ENCODE data around the gene ATG9B.

Gene ATG9B

DNA sequence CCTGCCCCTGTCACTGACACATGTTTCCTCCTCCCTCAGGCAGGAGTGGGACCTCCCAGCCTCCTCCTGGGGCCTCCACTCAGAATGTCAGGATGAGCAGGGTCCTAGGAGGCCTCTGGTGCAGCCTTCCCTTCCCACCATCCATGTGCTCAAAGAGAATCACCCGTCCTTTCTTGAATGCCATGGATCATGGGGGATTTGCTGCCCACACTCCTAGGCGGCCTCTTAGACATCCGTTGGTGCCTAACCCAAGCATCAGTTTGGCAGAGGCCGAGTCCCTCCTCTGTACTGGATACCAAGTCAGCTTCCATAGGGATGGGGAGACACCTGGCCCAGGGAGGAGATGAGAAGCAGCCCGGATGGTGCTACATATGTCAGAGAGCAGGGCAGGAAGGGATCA, 26.5 kb downstream of the ATG9B start:
- no peak for DNase-seq

DNA sequence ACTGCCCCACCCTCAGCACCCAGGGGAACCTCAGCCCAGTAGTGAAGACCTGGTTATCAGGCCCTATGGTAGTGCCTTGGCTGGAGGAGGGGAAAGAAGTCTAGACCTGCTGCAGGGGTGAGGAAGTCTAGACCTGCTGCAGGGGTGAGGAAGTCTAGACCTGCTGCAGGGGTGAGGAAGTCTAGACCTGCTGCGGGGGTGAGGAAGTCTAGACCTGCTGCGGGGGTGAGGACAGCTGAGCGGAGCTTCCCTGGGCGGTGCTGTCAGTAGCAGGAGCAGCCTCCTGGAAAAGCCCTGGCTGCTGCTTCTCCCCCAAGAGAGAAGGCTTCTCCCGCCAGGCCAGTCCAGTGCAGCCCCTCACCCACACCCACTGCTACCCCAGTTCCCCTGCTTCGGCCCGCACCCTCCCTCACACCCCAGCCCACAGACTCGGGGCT, 27.2 kb downstream of the ATG9B start:
- DNase-seq: no peak

DNA sequence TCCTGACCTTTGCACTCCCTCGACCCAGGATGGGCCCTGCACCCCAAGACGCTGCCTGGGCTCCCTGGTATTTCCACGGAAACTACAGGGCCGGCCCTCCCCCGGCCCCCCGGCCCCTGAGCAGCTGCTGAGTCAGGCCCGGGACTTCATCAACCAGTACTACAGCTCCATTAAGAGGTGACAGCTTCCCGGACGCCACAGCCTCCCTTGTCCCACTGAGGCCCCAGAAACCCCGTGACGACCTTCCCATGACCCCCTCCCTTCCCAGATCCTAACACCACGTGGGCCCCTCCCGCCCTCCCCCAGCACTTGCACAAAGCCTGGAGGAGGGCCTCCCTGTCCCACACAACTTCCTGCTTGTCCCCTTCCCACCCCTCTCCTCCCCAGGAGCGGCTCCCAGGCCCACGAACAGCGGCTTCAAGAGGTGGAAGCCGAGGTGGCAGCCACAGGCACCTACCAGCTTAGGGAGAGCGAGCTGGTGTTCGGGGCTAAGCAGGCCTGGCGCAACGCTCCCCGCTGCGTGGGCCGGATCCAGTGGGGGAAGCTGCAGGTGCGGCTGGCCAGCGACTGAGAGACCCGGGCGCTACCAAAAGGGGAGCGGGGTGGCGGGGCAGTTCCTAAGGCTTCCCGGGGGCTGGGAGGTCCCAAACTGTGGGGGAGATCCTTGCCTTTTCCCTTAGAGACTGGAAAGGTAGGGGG, 27.8 kb downstream of the ATG9B start:
- DNase-seq: no peak

DNA sequence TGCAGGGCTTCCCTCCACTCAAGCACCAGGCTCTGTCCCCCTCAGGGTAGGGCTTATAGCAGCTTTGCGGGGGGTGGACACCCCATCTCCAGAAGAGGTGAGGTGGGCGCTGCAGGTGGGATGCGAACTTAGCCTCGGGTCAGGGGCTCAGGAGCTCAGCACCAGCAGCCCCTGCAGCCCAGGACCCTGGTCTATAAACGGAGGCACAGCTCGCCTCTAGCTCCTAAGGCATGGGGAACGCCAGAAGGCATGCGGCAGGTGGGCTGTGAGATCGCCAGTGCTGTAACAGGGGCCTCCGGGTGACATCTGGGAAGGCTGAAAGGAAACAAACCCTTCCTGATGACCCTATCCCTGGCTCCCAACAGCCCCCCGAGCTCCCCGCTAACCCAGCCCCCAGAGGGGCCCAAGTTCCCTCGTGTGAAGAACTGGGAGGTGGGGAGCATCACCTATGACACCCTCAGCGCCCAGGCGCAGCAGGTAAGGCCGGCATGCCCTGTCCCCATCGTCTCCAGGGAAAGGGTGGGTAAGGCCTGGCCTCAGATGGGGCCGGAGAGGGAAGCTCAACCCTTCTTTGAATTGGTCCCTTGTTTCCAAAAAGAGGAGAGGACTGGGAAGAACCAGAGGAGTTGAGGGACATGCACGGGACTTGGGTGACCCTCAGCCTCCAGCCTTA, 29.3 kb downstream of the ATG9B start:
- DNase-seq: no peak

DNA sequence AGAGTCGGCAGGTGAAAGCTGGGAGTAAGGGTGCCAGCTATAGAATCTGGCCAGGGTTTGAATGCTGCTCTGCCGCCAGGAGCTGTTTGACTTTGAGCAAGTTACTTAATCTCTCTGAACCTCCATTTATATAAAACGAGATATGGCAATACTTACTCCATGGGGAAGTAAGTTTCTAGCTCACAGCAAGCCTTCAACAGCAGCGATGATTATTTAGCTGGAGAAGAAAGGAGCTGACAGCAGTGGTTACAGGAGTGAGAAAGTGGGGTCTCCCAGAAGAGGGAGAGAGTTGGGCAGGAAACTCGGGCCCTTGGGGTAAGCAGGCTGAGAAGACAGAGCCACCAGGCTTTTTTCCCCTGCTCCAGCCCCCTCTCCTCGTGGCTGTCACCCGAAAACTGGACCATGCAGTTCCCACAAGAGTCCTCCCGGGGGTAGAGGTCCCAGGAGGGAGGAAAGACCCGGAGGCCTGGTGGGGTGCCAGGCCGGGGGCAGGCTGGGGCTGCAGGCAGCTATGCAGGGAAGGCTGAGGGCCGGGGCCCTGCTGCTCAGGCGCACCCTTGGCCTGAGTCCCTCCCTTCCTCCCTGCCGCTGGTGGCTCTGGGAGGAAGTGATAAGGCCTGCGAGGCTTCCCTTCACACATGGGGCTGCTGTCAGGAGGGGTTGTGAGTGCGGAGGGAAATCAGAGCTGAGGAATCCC, 30.0 kb downstream of the ATG9B start:
- no peak for DNase-seq

DNA sequence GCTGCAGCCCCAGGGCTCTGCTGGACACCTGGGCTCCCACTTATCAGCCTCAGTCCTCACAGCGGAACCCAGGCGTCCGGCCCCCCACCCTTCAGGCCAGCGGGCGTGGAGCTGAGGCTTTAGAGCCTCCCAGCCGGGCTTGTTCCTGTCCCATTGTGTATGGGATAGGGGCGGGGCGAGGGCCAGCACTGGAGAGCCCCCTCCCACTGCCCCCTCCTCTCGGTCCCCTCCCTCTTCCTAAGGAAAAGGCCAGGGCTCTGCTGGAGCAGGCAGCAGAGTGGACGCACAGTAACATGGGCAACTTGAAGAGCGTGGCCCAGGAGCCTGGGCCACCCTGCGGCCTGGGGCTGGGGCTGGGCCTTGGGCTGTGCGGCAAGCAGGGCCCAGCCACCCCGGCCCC, 30.8 kb downstream of the ATG9B start:
- DNase-seq: no peak

DNA sequence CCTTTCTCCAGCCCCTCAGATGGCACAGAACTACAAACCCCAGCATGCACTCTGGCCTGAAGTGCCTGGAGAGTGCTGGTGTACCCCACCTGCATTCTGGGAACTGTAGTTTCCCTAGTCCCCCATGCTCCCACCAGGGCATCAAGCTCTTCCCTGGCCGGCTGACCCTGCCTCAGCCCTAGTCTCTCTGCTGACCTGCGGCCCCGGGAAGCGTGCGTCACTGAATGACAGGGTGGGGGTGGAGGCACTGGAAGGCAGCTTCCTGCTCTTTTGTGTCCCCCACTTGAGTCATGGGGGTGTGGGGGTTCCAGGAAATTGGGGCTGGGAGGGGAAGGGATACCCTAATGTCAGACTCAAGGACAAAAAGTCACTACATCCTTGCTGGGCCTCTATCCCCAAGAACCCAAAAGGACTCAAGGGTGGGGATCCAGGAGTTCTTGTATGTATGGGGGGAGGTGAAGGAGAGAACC, 31.4 kb downstream of the ATG9B start:
- peak; percentile 39 for DNase-seq

DNA sequence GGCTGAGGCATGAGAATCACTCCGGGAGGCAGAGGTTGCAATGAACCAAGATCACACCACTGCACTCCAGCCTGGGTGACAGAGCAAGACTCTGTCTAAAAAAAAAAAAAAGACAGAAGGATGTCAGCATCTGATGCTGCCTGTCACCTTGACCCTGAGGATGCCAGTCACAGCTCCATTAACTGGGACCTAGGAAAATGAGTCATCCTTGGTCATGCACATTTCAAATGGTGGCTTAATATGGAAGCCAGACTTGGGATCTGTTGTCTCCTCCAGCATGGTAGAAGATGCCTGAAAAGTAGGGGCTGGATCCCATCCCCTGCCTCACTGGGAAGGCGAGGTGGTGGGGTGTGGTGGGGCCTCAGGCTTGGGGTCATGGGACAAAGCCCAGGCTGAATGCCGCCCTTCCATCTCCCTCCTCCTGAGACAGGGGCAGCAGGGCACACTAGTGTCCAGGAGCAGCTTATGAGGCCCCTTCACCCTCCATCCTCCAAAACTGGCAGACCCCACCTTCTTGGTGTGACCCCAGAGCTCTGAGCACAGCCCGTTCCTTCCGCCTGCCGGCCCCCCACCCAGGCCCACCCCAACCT, 32.1 kb downstream of the ATG9B start:
- DNase-seq: no peak

DNA sequence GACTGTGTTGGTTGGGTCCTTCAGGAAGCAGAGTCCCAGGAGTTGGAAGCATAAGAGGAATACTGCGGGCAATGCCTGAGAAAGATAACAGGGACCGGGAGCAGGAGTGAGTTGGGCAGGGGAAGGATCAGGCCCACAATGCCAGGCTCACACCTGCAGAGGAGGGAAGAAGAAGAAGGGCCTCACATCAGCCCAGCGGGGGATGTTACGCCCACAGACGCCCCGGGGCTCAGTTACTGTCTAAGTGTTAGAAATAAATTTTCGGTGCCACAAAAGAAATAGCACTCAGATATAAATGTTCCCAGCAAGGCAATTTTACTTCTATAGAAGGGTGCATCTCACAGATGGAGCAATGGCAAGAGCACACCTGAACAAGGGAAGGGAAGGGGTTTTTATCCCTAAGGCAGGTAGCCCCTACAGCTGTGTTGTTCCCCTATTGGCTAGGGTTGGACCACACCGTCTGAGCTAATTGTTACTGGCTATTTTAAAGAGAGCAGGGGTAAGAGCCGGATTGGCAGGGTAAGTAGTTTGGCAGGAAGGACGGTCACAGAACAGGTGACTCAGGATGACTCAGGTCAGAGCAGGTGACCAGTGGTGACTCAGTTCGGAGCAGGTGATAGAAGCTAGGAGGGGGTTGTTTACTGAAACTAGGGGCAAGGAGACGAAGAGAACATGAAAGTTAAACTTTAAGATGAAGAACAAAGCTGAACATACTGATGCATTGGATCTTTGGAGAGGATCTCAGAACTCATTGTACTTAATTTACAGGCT, 33.7 kb downstream of the ATG9B start, which contains the start of gene NOS3:
NOS3 (plus strand) TSS at position 602 of the 771 bp plus-strand sequence. CDS start 2,787 bp downstream, outside the sequence.
- no peak for DNase-seq

DNA sequence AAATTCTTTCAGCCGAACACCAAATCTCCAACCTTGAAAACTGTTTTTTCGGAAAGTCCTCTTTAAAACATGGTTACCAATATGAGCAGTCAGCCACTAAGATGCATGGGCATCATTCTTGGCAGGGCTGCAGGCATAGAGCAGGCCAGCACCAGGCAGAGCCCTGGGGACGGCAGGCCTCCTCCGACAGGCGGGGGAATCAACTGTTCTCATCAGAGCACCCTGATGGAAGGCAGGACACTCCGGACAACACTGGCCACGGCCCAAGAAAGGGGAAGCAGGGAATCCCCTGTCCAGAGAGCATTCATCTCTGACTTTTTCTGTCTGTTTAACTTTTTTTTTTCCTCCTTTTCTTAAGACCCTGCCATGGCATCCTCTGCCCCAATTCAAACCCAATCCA, 34.8 kb downstream of the ATG9B start:
- no peak for DNase-seq

DNA sequence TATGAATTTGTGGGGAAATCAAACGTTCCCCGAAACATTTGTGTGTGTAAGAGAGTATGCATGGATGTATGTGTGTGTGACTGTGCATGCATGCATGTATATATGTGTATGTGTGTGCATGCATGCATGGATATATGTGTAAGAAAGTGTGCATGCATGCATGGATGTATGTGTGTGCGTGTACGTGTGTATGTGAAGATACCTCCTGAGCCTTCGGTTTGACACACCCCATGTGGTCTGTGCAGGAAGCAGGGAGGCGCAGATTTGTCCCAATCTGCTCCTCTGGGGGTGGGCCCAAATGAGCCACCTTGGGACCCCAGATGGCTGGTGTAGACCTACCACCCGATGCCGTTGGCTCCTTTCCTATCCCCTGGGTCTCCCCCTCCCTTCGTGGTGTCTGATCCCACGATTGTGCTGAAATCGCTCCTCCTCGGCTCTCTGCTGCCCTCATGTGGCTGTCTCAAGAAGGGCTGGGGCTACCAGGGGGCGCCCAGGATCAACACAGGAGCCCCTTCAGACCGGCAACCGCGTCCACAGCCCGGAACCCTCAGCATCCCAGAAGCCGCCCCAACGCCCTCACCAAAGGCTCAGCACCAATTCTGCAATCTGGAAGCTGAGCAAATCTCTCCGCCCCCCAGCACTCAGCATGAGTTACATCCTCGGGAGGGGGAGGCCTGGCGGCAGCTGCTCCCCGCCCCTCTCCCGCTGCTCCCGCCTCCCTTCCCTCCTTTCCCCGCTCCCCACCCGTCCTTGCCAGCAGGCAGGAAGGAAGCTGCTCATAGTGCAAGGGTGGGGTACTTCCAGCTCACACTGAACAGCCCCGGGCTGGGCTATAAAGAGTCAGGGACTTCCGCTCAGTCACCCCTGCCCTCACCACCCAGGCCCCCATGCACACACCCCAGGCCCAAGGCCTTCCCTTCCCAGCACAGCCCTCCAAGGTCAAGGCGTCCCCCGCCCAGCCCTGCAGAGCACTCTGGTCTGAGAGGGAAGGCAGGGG, 35.8 kb downstream of the ATG9B start:
- DNase-seq: peak; percentile 68

DNA sequence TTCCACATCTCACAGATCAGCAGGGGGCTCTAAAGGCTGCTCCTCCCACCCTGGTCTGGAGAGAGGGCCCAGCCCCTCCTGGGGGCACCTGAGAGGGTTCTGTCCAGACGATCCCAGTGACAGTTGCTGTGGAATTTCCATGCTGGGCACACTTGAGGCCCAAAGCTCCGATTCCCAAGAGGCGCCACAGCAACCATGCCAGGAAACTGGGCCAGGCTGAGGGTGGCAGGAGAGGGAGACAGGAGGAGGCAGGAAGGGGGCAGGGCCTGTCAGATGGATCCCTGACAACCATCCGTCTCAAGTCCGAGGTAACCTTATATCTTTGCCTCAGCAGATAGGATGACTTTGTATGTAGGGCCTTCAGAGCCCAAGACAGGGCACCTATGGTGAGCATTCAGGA, 37.7 kb downstream of the ATG9B start:
- DNase-seq: no peak

DNA sequence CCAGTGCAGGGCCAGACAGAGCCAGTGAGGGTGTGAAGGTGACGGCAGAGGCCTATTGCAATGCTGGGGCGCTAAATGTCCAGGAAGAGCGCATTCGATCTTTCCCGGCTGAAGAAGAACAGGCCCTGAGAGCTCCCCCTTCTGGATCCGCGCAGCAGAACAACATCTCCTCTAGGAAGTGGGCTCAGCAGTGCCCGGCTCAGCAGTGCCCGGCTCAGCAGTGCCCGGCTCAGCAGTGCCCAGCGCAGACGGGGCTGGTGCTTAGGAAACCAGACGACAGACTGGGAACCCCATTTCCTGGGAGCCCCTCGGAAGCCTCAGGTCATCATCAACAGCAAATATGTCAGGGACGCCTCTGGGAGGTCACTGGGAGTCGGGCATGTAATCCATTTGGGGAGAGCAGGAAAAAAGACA, 38.2 kb downstream of the ATG9B start:
- DNase-seq: peak; percentile 57

DNA sequence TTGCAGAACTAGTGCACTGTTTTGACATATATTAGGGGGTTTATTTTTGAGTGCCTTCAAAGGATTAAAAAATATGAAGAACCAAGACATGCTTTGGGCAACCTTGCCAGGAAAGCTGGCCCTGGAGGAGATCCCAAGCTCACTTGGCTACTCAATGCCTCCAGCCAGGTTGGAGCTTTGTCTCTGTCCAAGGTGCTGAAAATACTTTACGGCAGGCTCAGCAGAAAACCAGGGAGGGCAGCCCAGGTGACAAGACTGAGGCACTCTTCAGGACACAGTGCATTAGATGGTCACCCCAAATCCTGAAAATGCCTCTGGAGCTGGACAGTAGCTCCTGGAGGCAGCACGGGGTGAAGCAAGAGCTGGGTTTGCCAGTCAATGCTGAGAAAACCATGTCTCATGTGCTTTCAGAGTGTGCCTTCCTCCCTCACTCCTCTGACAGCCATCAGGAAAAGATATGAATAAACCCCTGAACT, 40.4 kb downstream of the ATG9B start:
- DNase-seq: peak; percentile 35

DNA sequence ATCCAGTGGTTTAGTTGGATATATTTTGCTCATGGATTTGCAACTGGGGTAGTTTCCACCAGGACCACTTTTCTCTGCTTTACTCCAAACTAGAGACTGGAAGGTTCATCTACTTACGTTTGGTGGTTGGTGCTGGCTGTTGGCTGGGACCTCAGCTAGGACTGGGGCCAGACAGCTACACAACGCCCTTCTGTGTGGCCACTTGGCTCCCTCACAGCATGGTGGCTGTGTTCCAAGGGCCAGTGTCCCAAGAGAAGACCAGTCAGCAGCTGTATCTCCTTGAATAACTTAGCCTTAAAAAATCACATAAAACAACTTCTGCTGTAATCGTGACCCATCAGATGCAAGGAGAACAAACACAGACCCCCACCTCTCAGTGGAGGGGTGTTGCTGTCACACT, 41.9 kb downstream of the ATG9B start:
- DNase-seq: no peak

DNA sequence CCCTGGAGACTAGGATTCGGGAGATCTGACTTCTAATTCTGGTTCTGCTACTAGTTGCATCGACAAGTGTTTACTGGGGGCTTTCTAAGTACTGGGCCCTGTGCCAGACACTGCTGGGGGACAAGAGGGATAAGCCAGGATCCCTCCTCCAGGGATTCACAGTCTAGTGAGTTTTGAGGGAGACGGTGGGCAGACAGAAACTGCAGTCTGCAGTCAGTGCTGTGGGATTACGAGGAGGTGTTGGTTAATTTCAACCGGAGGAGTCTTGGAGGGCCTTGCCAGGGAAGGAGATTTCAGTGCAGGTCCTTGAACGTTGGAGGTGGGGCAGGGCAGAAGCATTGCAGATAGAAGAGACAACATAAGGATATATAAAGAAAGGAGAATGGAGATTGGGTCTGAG, 42.6 kb downstream of the ATG9B start:
- no peak for DNase-seq

DNA sequence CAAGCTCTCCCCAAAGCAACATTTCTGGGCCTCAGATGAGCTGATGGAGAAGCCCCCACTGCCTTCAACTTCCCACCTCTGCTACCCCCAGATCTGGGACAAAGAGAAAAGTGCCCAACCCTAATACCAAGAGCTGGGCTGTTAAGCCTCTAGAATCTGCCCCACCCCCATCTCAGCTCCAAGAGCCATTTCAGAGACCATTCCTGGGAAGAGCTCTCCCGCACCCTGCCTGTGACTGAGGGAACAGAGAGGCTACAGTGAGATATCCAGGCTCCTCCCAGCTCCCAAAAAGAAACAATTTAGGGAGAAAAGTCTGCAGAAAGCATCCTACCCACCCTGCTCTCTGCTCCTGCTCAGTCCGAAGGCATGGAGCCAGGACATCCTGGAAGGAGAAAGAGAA, 43.6 kb downstream of the ATG9B start:
- DNase-seq: no peak

DNA sequence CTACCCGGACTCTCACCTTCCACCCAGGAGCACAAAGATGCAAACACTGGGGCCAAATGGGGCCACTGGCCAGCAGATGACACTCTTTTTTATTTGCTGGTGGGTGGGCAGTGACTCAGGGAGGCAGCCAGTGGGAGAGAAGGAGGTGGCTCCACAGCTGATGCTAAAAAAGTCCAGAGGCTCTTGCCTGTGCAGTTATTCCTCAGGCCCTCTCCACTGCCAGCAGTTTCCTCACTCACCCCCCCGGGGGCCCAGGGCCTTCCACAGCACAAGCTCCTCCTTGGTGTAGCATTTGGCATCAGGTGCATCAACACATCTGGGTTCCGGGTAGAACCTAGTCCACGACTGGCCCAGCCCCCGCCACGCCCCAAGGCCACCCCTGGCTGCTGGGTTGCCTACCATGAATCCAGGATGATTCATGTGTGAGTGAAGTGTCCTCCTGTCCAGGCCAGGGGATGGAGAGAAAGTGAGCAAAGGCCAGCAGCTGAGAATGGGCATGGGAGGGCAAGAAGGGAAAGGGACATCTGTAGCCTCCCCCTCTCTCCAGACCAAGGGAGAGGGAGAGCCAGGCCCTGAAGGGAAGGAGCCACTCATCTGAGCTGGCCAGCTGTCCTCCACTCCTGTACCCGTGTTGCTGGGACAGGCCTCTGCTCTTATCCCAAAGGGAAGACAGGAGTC, 44.4 kb downstream of the ATG9B start:
- no peak for DNase-seq

DNA sequence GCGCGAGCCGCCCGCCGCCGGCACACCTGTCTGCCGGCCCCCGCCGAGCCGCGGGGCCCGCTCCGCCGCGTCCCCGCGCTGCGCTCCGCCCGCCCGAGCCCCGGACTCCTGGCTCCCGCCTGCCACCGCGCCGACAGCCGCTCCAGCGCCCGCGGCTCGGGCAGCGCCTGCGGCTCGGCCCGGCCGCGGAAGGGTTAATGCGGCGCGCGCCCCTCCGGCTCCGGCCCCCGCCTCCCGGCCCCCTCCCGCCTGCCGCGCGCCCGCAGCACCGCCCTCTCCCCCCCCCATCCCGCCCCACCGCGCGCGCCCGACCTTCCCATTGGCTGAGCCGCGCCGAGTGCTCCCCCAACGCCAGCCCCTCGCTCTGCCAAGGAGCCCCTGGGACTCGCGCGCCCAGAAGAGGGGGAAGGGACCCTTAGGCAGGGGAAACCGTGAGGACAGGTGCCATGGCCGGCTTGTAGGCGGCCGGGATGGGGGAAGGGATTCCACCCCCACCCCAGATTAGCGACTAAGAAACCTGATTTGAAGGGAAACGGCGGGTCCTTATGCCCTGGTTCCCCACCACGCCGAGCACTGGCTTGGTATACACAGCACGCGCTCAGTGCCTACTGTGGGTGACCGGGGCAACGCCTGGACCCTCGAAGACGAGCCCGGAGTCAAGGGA, 46.0 kb downstream of the ATG9B start, which contains the start of gene KCNH2:
KCNH2 (minus strand) TSS at position 196 of the 664 bp plus-strand sequence. CDS start 408 bp downstream, outside the sequence.
- no peak for DNase-seq

Data from activated CD4-positive, alpha-beta T cell treated with anti-CD3 and anti-CD28 coated beads, Interleukin-10, Interleukin-2, amounts not matched to agents 100 ng/mL and 50 ng/mL, durations not matched to agents 16 hours and 8 hours (primary cell).